Tongue (tissue), 2 donors: ENCODE results near the gene CDKN2AIPNL. TPM values are rescaled to one million over a fixed set of nuclear protein-coding genes. Genes with fewer than 3 reads are reported as not detected.

Source experiments
- DNase-seq: peaks from one replicate; pipeline ENCODE4 v3.0.0-alpha.2; 2015
- total RNA-seq: library from RNA; depleted of rRNA; stranded (reverse); fragments of >200 nt; gene quantifications from one replicate; pipeline ENCODE4 v1.2.3, GENCODE V29; 2014

Gene CDKN2AIPNL
- total RNA-seq, result 23.7 TPM

DNA sequence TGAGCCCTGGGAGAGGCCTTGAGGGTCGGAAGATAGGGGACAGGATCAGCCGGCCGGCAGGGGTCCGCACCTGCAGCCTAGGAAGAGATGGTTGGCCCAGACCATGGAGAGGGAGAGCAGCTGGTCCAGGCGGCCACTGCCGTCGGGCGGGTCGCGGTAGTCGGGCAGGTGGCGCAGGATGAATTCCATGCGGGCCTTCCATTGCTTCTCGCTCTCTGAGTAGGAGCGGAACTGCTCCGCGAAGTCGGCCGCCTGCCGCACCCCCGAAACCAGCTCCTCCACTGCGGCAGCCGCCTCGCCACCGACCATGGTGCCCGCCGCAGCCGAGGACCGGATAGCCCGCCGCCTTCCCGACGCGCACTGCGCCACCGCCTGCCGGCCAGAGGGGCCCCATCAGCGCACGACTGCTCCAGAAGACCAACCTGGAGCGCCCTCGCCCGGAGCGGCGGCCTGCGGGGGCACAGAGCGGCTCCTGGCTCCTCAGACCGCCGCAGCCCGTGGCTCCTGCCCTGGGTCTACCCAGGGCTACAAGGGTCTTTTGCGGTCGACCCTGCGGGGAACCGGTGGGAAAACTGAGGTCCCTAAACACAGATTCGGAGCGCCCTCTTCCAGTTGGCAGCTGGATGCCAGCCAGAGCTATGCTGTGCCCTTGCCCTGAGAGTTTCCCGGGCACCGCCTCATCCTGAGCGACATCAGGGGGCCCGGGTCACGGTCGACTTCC is at the start of gene CDKN2AIPNL:
Gene CDKN2AIPNL (minus strand): TSS at position 336 of the 721 bp plus-strand sequence. CDS start 27 bp downstream, at position 309.
- peak; percentile 95 for DNase-seq

GRCh38 chr5:134460551-134460950 is 48.9 kb upstream of the CDKN2AIPNL start:
- DNase-seq, result no peak

- no peak for DNase-seq
Measured at GRCh38 chr5:134459491-134459890, 47.8 kb upstream of the CDKN2AIPNL start.

- no peak for DNase-seq
Measured at GRCh38 chr5:134459010-134459403, 47.3 kb upstream of the CDKN2AIPNL start.

- DNase-seq, result peak; percentile 28
Measured at GRCh38 chr5:134458234-134459009, 46.7 kb upstream of the CDKN2AIPNL start.

DNA sequence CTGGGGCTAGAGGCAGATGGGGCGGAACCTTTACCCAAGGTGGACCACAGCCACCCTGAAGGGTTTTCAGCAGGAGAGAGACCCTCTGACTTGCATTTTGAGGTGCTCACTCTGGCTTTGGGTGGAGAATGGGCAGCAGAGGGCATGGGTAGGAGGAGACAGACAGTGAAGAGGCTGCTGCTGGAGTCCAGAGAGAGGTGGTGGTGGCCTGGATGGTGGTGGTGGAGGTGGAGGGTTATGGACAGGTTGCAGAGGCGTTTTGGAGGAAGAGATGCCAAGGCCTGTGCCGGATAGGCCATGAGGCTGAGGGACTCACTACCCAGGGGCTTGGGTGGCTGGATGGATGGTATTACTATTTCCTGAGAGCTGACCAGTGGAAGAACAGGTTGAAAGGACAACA is 46.1 kb upstream of the CDKN2AIPNL start:
- DNase-seq, result no peak

GRCh38 chr5:134456825-134457224 is 45.1 kb upstream of the CDKN2AIPNL start:
- no peak for DNase-seq

DNA sequence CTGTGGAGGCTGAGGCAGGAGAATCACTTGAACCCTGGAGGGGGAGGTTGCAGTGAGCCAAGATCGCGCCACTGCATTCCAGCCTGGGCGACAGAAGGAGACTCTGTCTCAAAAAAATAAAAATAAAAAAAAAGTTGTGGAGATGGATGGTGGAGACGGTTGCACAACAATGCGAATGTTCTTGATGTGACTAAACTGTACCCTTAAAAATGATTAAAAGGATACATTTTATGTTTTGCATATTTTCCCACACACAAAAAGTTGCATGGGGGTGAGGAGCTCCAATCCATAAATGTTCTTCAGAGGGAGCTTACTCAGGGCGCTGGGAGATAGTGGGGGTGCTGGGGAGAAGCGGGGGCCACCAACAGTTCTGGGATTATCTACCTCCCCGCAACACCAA is 43.8 kb upstream of the CDKN2AIPNL start:
- DNase-seq, result no peak

GRCh38 chr5:134453016-134453415 is 41.3 kb upstream of the CDKN2AIPNL start:
- no peak for DNase-seq

DNA sequence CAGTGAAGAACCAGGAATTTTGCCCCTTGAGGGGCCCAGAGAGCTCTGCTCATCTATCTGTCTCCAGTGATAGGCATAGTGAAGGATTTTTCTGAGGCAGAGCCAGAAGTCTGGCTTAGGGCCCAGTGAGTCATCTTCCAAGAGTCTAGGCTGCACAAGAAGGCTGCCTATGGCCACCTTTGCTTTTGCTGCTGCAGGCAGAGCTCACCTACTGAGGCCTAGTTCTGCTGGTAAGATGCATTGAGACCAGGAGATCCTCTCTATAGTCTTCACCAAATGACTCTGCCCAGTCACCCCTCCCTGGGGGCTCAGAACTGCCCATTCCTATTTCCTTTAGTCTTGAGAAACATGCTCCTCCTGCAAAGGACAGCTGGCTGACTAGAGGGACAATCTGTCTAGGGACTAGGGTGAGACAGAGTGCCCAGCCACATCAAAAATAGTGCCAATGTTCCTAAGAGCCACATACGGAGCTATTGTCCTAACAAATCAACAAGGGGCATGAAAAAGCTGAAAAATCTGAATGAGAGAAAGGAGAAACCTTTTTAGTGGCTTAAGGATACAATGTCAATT is 40.3 kb upstream of the CDKN2AIPNL start:
- DNase-seq, result peak; percentile 43

DNA sequence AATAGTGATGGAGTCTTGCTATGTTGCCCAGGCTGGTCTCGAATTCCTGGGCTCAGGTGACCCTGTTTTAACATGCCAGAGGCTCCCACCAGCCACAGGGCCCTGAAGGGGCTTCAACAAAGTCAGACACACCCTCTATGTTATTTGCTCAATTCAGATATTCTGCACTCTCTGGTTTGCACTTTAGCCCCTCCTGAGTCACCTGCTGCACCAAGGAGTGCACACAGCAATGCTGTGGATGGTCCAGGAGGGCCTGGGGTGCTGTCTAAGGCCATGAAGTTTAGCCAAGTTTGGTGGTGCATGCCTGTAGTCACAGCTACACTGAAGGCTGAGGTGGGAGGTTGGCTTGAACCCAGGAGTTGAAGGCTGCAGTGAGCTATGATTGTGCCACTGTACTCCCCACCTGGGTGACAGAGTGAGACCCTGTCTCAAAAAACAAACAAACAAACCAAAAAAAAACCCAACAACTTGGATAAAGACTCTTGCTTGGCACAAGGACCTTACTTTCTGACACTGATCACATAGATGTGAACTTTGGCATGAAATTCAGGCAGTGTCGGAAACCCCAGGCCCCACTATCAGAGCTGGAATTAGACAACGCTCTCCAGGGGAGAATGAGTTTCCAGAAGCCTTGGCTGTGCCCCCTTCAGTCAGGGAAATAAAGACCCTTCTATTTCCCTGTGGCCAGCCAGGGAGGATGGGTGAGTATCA is 39.7 kb upstream of the CDKN2AIPNL start:
- DNase-seq, result no peak

- DNase-seq, result no peak
Measured at GRCh38 chr5:134450374-134450773, 38.7 kb upstream of the CDKN2AIPNL start.

GRCh38 chr5:134449167-134449566 is 37.5 kb upstream of the CDKN2AIPNL start:
- DNase-seq, result no peak

- DNase-seq, result no peak
Measured at GRCh38 chr5:134447815-134448520, 36.3 kb upstream of the CDKN2AIPNL start.

- no peak for DNase-seq
Measured at GRCh38 chr5:134446938-134447337, 35.3 kb upstream of the CDKN2AIPNL start.

- DNase-seq, result no peak
Measured at GRCh38 chr5:134445856-134446818, 34.5 kb upstream of the CDKN2AIPNL start.

DNA sequence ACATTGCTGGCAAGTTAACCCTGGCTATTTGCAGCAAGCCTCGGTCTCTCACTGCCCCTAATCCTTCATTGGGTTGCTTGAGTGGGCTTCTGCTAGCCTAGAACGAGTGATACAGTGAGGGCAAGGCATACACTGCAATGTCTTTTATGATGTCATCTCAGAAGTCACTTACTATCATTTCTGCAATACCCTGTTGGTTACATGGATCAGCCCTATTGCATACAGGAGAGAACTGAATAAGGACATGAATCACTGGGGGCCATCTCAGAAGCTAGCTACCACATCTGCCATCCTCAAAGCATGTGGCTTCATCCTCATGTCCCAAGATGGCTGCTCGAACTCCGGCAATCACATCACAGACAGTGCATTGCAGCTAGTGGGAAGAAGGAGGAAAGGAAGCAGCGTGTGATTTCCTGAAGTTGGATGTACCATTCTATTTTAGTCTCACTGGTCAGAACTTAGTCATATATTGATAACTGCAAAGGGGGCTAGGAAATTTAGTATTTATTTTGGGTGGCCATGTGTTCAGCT is 33.3 kb upstream of the CDKN2AIPNL start:
- no peak for DNase-seq

- no peak for DNase-seq
Measured at GRCh38 chr5:134440201-134440755, 28.6 kb upstream of the CDKN2AIPNL start.

- DNase-seq, result peak; percentile 79
Measured at GRCh38 chr5:134439210-134439654, 27.6 kb upstream of the CDKN2AIPNL start.

GRCh38 chr5:134438721-134439123 is 27.0 kb upstream of the CDKN2AIPNL start:
- peak; percentile 50 for DNase-seq
